ENCODE data around the gene RFX1. TPM values are rescaled to one million over a fixed set of nuclear protein-coding genes. Genes with fewer than 3 reads are reported as not detected.

The RFX1 gene
- total and polyA plus RNA-seq, 2 of the 13 experiments (the other 11 are each of a cell fraction or from before 2014, with no cell fraction given) = 1.1 to 1.3 TPM

GRCh38 chr19:14031719-14032480, 25.8 kb upstream of the RFX1 start, which contains the start of gene IL27RA:
Gene IL27RA (plus strand): TSS chr19:14031762. CDS start chr19:14031873, 111 bp downstream.
- peak within 1 kb of the TSS; percentile 32 for H3K27ac ChIP-seq (ENCODE audit: extremely low read length, insufficient read depth, low read length)
- TF ChIP-seq AGO2 (optimal IDR thresholded peaks at IDR 0.05; ENCODE audit: low read depth, low read length) = peak; percentile 59
- TF ChIP-seq ZNF629 (CRISPR knock-in tag; conservative IDR thresholded peaks at IDR 0.05) = no peak
- no peak for TF ChIP-seq PLRG1 (conservative IDR thresholded peaks at IDR 0.05)
- TF ChIP-seq ZNF331 (CRISPR knock-in tag; IDR thresholded peaks at IDR 0.05) = no peak
- TF ChIP-seq RFX5 (IDR thresholded peaks at IDR 0.05; ENCODE audit: low read depth, low read length) = no peak
- TF ChIP-seq ZNF3 (CRISPR knock-in tag; IDR thresholded peaks at IDR 0.05) = no peak
- TF ChIP-seq ZNF292 (CRISPR knock-in tag; IDR thresholded peaks at IDR 0.05; ENCODE audit: borderline replicate concordance, low read depth) = 0 out of 2 replicates have a peak, but pooled peaks have one; percentile 47
- no peak for TF ChIP-seq NFE2L1 (CRISPR knock-in tag; IDR thresholded peaks at IDR 0.05; ENCODE audit: borderline replicate concordance)
- TF ChIP-seq KDM5B (CRISPR knock-in tag; IDR thresholded peaks at IDR 0.05; ENCODE audit: borderline replicate concordance) = peak; percentile 79; the same call in 1 of the 2 replicates
- TF ChIP-seq KDM6A (CRISPR knock-in tag; IDR thresholded peaks at IDR 0.05; ENCODE audit: low read depth) = no peak
- TF ChIP-seq ZNF180 (CRISPR knock-in tag; IDR thresholded peaks at IDR 0.05; ENCODE audit: borderline replicate concordance, low read depth) = no peak
- no peak for TF ChIP-seq MLLT10 (CRISPR knock-in tag; IDR thresholded peaks at IDR 0.05)
- TF ChIP-seq NFATC3 (CRISPR knock-in tag; IDR thresholded peaks at IDR 0.05) = no peak; the same call in 1 of the 2 replicates
- peak; percentile 87 for TF ChIP-seq ZNF605 (CRISPR knock-in tag; IDR thresholded peaks at IDR 0.05)
- TF ChIP-seq NR3C1 (CRISPR knock-in tag; IDR thresholded peaks at IDR 0.05) = no peak
- TF ChIP-seq ZNF34 (CRISPR knock-in tag; IDR thresholded peaks at IDR 0.05; ENCODE audit: borderline replicate concordance) = 0 out of 2 replicates have a peak, but pooled peaks have one; percentile 69
- TF ChIP-seq ZNF253 (CRISPR knock-in tag; IDR thresholded peaks at IDR 0.05; ENCODE audit: borderline replicate concordance) = no peak; the same call in 1 of the 2 replicates
- TF ChIP-seq DDIT3 (CRISPR knock-in tag; IDR thresholded peaks at IDR 0.05) = no peak
- peak; percentile 85; the same call in 1 of the 2 replicates for TF ChIP-seq CENPT (CRISPR knock-in tag; IDR thresholded peaks at IDR 0.05; ENCODE audit: low read depth)
- no peak for TF ChIP-seq SOX5 (CRISPR knock-in tag; IDR thresholded peaks at IDR 0.05; ENCODE audit: borderline replicate concordance)
- TF ChIP-seq ZNF513 (CRISPR knock-in tag; conservative IDR thresholded peaks at IDR 0.05) = no peak
- no peak for TF ChIP-seq ZNF235 (CRISPR knock-in tag; IDR thresholded peaks at IDR 0.05; ENCODE audit: borderline replicate concordance)
- 0 out of 2 replicates have a peak, but pooled peaks have one; percentile 13 for TF ChIP-seq CBFB (CRISPR knock-in tag; IDR thresholded peaks at IDR 0.05)
- TF ChIP-seq ZFYVE20 (CRISPR knock-in tag; IDR thresholded peaks at IDR 0.05; ENCODE audit: borderline replicate concordance, low read depth) = no peak
- no peak for TF ChIP-seq SMARCC2 (IDR thresholded peaks at IDR 0.05)

More at GRCh38 chr19:14031719-14032480, 25.8 kb upstream of the RFX1 start, which contains the start of gene IL27RA:
- peak within 1 kb of the TSS; percentile 86 for H3K4me2 ChIP-seq (ENCODE audit: low read depth, low read length)
- H3K27me3 ChIP-seq (ENCODE audit: control insufficient read depth in 1 of 2, insufficient read depth in 2 of 2, low read length in 2 of 2) = peaks cover 0 to 19% of the 10 kb centered on the region in 2 experiments; a peak in 3 of 5 replicates
- in situ Hi-C loops (cut with HindIII; ENCODE audit: extremely low pct_ligation_motif_present, low pct_unique_long_range_greater_than_20kb) = no loop called here
- ChIA-PET POLR2A (interaction anchor here (0.7 to 1.5 kb wide), 8 partner anchors 23 to 1141 kb away, joined by 3 to 5 read pairs (median 3); partner anchors contain the start of genes ASF1B and MISP3), CTCF (ENCODE audit: low intra/inter-chr PET ratio, low total read pairs) (interaction anchor here (0.8 kb wide), 1 partner anchor 152 kb away, joined by 3 read pairs; no protein-coding TSS in a partner anchor)
- DNase-seq (ENCODE audit: low spot score) = peak; percentile 46
- no TSS peak for BruUV-seq (replicated peaks)
- peak within 1 kb of the TSS; percentile 68 for H3K9ac ChIP-seq (ENCODE audit: insufficient read depth, low read depth, low read length)
- no peaks in the 10 kb centered on the region for H3K36me3 ChIP-seq (replicated peaks in 1 of 2; ENCODE audit: control insufficient read depth in 1 of 2, insufficient read depth in 2 of 2, low read length in 2 of 2)
- peak; percentile 81 for ATAC-seq
- H4K20me1 ChIP-seq (ENCODE audit: insufficient read depth, low read length) = no peaks in the 10 kb centered on the region
- no peak for FAIRE-seq
- intact Hi-C loops (cut with micrococcal nuclease; ENCODE audit: unreplicated experiment) = loop anchor here (1.0 kb wide), 1 partner anchor 152 kb away; no protein-coding TSS in a partner anchor
- H3K9me3 ChIP-seq (ENCODE audit: low read length) = no peaks in the 10 kb centered on the region
- H3K79me2 ChIP-seq (ENCODE audit: insufficient read depth, low read length) = no peaks in the 10 kb centered on the region
- peak within 1 kb of the TSS; percentile 4 for H2AFZ ChIP-seq (ENCODE audit: low read length)
- WGBS (ENCODE audit: low lambda C conversion rate) = 3% methylated on average over 6 of the region's 63 CpGs
- peaks cover 23% of the 10 kb centered on the region for H3K4me1 ChIP-seq (ENCODE audit: insufficient read depth, low read length)
- peak within 1 kb of the TSS; percentile 62 to 80 (median 76) for H3K4me3 ChIP-seq (replicated peaks in 1 of 3; ENCODE audit: insufficient read depth in 1 of 3, low read depth in 2 of 3, low read length in 3 of 3)
